ES-I3 (cell line): ENCODE measurements around the gene TMX1.

ENCODE experiments used
- H3K36me3 ChIP-seq: 2 replicates; pipeline ENCODE4 v1.6.1; 2013; ENCODE audit warnings: mild to moderate bottlenecking, low read length, control low read depth, moderate library complexity; ENCODE audit not compliant: insufficient read depth
- H3K4me1 ChIP-seq: 2 replicates; pipeline ENCODE4 v1.6.1; 2013; ENCODE audit warnings: mild to moderate bottlenecking, control low read depth, low read length; ENCODE audit not compliant: insufficient read depth
- H3K9ac ChIP-seq: 2 replicates; pipeline ENCODE4 v1.6.1; 2013; ENCODE audit warnings: low read depth, mild to moderate bottlenecking, low read length, moderate library complexity
- H3K9me3 ChIP-seq: 2 replicates; pipeline ENCODE4 v1.6.1; 2013; ENCODE audit warnings: mild to moderate bottlenecking, low read length, moderate library complexity; ENCODE audit not compliant: control insufficient read depth, insufficient read depth

Gene TMX1

GRCh38 chr14:51258788-51259187 lies 18.7 kb downstream of the TMX1 start:
- H3K9me3 ChIP-seq, result no peaks in the 10 kb centered on the region
- H3K9ac ChIP-seq, result no peak overlapping the region
- H3K36me3 ChIP-seq, result peaks cover 3% of the 10 kb centered on the region; the same call in 1 of the 2 replicates
- H3K4me1 ChIP-seq, result no peaks in the 10 kb centered on the region

GRCh38 chr14:51260225-51260624 lies 20.2 kb downstream of the TMX1 start:
- Histone ChIP-seq H3K9me3 (no peaks in the 10 kb centered on the region), H3K9ac (no peak overlapping the region), H3K4me1 (no peaks in the 10 kb centered on the region), H3K36me3 (peaks cover 3% of the 10 kb centered on the region; the same call in 1 of the 2 replicates)

- Histone ChIP-seq H3K9me3 (no peaks in the 10 kb centered on the region), H3K4me1 (no peaks in the 10 kb centered on the region), H3K9ac (no peak overlapping the region), H3K36me3 (peaks cover 3% of the 10 kb centered on the region; the same call in 1 of the 2 replicates)
These were observed 21.1 kb downstream of the TMX1 start for GRCh38 chr14:51261151-51261550.

GRCh38 chr14:51262868-51263267 lies 22.8 kb downstream of the TMX1 start:
- Histone ChIP-seq H3K9ac (no peak overlapping the region), H3K9me3 (no peaks in the 10 kb centered on the region), H3K36me3 (peaks cover 3% of the 10 kb centered on the region; the same call in 1 of the 2 replicates), H3K4me1 (no peaks in the 10 kb centered on the region)

GRCh38 chr14:51269634-51270033 lies 29.6 kb downstream of the TMX1 start:
- H3K9me3 ChIP-seq, result no peaks in the 10 kb centered on the region
- no peaks in the 10 kb centered on the region; the same call in 1 of the 2 replicates for H3K36me3 ChIP-seq
- H3K4me1 ChIP-seq, result no peaks in the 10 kb centered on the region
- no peak overlapping the region for H3K9ac ChIP-seq

- no peak overlapping the region for H3K9ac ChIP-seq
- peaks cover 9% of the 10 kb centered on the region; the same call in 1 of the 2 replicates for H3K4me1 ChIP-seq
- no peaks in the 10 kb centered on the region for H3K9me3 ChIP-seq
- H3K36me3 ChIP-seq, result no peaks in the 10 kb centered on the region
These were observed 36.6 kb downstream of the TMX1 start for GRCh38 chr14:51276605-51277004.

GRCh38 chr14:51277753-51278415 lies 37.8 kb downstream of the TMX1 start:
- no peaks in the 10 kb centered on the region for H3K9me3 ChIP-seq
- H3K36me3 ChIP-seq, result no peaks in the 10 kb centered on the region
- H3K9ac ChIP-seq, result no peak overlapping the region
- peaks cover 9% of the 10 kb centered on the region; the same call in 1 of the 2 replicates for H3K4me1 ChIP-seq

- Histone ChIP-seq H3K4me1 (no peaks in the 10 kb centered on the region), H3K9me3 (no peaks in the 10 kb centered on the region), H3K36me3 (peaks cover 2% of the 10 kb centered on the region), H3K9ac (no peak overlapping the region)
These were observed 42.5 kb downstream of the TMX1 start for GRCh38 chr14:51282517-51282916.

GRCh38 chr14:51283402-51284085 lies 43.5 kb downstream of the TMX1 start:
- H3K4me1 ChIP-seq, result no peaks in the 10 kb centered on the region
- peaks cover 7% of the 10 kb centered on the region for H3K36me3 ChIP-seq
- H3K9me3 ChIP-seq, result no peaks in the 10 kb centered on the region
- H3K9ac ChIP-seq, result no peak overlapping the region

- Histone ChIP-seq H3K9ac (no peak overlapping the region), H3K4me1 (no peaks in the 10 kb centered on the region), H3K36me3 (peaks cover 7% of the 10 kb centered on the region)
These were observed 44.2 kb downstream of the TMX1 start for GRCh38 chr14:51284241-51284640.

GRCh38 chr14:51285120-51285519 lies 45.1 kb downstream of the TMX1 start:
- no peak overlapping the region for H3K9ac ChIP-seq
- H3K4me1 ChIP-seq, result no peaks in the 10 kb centered on the region
- H3K9me3 ChIP-seq, result no peaks in the 10 kb centered on the region
- peaks cover 7% of the 10 kb centered on the region for H3K36me3 ChIP-seq

More at GRCh38 chr14:51284241-51284640, 44.2 kb downstream of the TMX1 start:
- H3K9me3 ChIP-seq, result no peaks in the 10 kb centered on the region

GRCh38 chr14:51289169-51289568 lies 49.1 kb downstream of the TMX1 start:
- Histone ChIP-seq H3K36me3 (peaks cover 7% of the 10 kb centered on the region), H3K9ac (no peak overlapping the region), H3K4me1 (peaks cover 3% of the 10 kb centered on the region; the same call in 1 of the 2 replicates), H3K9me3 (no peaks in the 10 kb centered on the region)

- peaks cover 3% of the 10 kb centered on the region; the same call in 1 of the 2 replicates for H3K4me1 ChIP-seq
- no peak overlapping the region for H3K9ac ChIP-seq
- peaks cover 7% of the 10 kb centered on the region for H3K36me3 ChIP-seq
- no peaks in the 10 kb centered on the region for H3K9me3 ChIP-seq
These were observed 50.1 kb downstream of the TMX1 start for GRCh38 chr14:51290132-51290531.

GRCh38 chr14:51291016-51291415 lies 51.0 kb downstream of the TMX1 start:
- Histone ChIP-seq H3K4me1 (peaks cover 3% of the 10 kb centered on the region; the same call in 1 of the 2 replicates), H3K9ac (no peak overlapping the region), H3K9me3 (no peaks in the 10 kb centered on the region)

More at GRCh38 chr14:51291016-51291415, 51.0 kb downstream of the TMX1 start:
- H3K36me3 ChIP-seq, result peaks cover 7% of the 10 kb centered on the region
